HG02870 (cell line): ENCODE data around the gene KIF26B.

ENCODE experiments used
- ATAC-seq: cut with Tn5 transposase; IDR thresholded peaks from one replicate; pipeline ENCODE4 v1.9.1; 2021; ENCODE audit warnings: mild to moderate bottlenecking, moderate library complexity; ENCODE audit not compliant: unreplicated experiment

KIF26B gene

DNA sequence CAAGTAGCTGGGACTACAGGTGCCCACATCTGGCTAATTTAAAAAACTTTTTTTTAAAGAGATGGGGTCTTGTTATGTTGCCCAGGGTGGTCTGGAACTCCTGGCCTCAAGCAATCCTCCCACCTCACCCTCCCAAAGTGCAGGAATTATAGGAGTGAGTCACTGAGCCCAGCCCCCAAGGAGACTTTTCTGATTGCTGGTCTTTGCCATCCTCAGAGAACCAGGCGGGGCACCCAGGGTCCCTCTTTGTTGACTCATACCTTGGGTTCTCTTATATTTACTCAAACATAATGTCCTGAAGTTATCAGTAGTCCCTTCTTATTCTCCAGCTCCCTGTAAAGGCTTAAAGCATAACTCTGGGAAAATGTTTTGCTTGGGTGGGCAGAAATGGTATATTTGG, 51.1 kb downstream of the KIF26B start:
- ATAC-seq: no peak

DNA sequence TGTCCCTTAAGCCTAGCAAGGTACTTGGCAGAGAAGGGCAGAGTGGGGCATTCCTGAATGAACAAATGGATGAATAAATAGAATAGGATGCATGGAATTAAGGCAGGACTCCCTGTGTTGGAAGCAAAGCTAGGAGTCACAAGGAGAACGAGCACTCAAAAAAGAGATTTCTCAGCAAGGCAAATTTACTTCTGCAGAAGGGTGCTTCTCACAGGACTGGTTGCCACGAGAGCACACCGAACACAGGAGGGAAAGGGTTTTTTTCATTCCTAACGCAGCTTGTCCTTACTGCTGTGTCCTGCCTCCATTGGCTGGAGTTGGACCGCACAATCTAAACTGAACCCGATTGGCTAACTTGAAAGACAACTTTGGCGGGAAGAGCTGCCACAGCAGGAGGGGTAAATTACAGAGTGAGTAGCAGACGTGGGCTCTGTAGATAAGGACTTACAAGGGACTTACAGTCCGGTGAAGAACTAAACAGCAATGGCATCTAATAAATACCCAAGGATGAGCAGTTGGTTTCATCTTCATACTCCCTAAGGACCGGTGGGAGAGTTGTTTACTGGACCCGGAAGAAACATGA, 52.4 kb downstream of the KIF26B start:
- no peak for ATAC-seq

DNA sequence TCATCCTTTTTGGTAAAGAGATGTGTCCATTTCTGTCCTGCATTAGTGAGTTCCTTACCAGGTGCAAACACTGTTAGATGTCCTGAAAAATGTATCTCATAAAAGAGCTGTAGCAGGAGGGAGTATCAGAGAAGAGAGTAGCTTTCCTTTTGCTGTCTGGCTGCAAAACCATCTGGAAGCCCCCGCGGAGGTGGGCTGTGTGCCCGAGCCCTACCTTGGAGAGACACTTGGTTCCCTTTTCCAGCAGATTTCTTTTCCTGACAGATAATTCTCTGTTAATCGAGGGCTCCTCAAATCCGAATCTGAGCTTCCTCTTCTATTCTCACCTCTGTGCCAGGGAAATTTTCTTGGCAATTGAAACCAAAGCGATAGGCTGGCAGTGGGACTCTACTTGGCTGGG, 53.0 kb downstream of the KIF26B start:
- ATAC-seq: no peak

DNA sequence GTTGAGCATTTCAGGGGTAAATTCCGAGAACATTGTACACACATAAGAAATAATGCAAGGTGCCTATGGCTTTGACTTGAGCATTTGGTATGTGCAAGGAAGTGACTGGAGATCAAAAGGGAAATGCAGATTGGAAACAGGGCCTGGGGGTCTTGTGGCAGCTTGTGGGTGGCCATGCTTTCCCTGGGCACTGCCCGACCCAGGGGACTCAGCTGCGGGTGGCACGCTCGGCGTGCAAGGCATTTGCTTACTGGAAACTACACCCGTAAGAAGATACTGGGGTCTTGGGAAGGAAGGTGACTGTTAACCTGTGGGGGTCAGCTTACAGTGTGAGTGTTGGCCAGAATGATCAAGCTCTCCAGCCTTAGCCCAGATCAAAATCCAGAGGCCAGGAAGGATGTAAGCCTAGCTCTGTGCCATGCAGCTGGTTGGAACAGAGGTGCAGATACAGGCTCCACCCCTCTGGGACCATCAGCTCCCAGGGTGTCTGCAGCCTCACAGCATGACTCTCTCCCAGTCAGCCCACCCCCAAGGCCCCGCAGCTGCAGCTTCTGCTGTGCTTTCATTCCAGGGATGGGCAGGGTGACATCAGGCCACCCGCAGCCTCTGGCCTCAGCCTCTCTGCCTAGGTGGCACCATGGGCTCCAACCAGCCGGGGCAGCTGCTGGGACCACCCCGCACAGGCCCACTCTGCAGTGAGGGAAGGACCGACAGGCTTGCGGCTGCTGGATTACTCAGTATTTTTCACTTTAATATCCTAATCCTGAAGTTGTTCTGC, 55.1 kb downstream of the KIF26B start:
- ATAC-seq: no peak

DNA sequence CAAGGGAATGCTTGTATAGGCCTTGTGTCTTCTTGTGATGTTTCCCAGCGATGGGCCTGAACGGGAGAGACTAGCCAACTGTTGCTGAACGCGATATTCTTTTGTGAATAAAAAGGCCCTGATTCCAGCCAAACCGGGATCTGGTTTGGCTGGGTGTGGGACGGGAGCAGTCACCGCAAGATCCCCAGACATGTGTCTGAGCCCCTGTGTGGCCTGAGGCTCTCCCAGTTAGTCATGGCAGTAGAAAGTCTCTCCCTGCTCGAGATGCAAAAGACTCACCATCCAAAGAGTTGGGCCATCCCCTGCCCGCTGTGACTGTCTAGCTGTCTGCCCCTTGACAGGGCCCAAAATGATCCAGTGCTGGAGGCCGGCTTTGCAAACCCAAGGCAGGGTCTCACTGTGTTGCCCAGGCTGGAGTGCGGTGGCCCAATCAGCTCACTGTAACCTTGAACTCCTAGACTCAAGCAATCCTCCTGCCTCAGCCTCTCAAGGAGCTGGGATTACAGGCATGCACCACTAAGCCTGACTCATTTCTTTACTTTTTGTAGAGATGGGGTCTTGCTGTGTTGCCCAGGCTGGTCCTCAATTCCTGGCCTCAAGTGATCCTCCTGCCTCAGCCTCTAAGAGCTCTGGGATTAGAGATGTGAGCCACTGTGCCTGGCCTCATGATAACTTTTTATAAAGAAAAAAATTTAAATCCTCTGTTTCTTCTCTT, 56.4 kb downstream of the KIF26B start:
- ATAC-seq: no peak

DNA sequence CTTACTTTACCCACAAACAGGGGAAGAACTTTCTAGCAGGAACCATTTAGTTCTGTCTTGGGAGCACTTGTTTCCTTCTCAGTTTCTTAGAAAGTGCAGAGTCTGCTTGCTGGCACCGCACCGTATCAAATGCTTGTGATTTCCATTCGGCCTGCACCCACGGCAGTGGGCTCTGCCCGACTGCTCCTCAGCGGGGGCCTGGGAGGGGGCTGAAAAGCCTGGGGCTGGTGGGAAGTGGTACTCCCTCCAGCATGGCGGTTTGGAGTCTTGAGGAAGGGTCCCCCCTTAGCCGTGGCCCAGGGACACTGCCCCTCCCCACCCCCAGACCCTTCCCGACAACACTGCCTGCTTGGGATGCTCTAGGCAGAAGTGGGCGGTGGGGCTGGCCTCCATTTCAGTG, 57.0 kb downstream of the KIF26B start:
- ATAC-seq: no peak

DNA sequence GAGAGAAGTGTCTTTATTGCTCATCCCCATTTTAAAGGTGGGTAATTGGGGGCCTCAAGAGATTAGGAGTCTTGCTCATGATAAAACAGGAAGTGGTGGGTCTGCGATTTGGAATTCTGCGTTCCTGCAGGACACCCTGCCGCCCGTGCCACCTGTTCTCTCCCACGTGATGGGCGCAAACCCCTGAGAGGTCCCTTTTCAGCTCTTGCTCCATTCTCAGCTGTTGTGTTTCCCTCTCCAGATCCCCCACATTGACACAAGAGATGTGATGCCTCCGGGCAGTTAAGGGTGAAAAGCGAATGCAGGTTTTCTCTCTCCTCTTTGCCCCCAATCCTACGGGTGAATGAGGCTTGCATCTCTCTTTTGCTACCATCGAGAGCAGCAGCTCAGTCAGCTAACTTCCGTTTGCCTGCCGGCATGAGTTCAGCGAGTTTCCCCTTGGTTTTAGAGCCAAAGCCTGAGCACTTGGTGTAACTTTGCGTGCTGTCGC, 57.5 kb downstream of the KIF26B start:
- ATAC-seq: no peak

DNA sequence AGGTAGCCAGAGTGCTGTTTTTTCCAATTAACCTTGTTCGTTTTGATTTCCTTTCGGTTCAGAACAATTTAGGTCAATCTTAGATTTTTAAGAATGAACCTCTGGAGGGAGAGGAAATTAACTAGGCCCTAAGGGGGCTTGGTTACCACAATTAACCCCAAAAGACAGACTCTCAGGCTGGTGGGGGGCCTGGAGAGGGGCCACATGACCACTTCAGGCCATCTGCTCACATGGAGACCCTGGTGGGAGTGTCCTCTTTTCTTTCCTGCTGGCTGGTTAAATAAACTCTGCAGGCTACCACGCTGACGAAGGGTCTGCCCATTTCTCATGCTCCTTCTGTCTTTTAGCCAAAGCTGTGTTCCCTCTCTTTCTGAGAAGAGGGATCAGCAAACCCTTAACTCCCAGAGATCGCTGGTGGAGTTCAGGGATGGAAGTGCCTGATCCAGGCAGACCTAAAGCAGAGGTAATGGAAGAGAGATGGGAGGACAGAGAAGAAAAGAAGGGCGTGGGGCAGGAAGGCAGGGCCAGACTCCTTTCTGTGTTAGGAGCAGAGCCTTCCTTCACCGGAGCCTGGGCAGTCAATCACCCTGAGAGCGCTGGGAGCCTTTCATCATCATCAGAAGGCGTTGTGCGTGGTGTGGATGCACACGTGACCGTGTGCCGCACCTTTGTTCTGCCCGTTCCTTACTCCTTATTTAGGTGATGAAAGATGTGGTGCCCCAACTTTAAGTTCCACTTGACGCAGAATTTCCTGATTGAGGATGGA, 58.5 kb downstream of the KIF26B start:
- no peak for ATAC-seq

DNA sequence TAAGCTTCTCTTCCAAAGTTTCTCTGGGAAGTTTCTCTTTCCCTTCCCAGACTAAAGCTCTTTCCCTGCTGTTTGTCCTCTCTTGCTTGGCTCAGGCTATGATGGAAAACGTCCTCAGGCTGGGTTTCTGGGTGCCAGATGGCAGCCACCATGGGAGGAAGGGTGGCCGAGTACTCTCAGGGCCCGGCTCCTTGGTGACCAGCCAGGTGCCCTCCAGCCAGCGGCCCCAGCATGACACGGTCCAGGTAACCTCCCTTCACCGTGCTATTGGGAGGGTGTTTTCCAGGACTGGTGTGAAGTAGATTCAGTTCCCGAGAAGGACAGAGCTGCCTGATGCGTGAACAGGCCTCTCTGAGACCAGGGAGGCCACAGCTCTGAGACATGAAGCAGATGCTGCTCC, 60.3 kb downstream of the KIF26B start:
- no peak for ATAC-seq

DNA sequence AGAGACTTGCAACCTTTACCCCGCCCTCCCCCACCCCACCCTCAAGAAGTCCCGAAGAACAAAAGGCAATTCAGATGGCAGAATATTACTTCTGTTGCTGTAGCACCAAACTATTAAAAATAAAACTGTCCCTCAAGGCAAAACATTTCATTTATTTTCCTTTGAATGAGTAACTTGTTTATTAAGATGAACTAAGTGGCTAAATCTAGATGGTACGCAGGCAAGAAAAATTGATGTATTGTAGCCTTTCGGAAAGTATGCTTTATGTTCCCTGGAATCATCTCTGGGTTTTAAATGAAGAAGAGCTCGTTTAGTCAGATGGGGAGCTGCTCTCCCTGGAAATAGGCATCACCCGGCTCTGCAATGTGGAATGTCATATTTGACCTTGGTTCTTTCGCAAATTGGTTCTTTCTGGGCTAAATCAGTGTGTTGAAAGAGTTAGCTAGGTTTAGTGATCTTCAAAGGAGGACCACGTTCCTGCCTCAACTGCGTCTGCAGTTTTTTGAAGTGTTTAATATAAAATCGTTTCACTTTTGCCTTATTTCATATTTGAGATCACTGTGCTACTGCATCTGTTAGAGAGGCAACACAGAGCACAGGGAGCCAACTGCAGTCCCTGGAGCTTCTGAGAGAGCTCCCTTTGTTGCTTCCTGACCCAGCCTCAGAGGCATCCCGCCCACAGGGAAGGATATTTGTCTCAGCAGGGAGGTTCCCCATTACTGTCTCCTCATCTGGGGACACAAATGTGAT, 61.8 kb downstream of the KIF26B start:
- no peak for ATAC-seq

DNA sequence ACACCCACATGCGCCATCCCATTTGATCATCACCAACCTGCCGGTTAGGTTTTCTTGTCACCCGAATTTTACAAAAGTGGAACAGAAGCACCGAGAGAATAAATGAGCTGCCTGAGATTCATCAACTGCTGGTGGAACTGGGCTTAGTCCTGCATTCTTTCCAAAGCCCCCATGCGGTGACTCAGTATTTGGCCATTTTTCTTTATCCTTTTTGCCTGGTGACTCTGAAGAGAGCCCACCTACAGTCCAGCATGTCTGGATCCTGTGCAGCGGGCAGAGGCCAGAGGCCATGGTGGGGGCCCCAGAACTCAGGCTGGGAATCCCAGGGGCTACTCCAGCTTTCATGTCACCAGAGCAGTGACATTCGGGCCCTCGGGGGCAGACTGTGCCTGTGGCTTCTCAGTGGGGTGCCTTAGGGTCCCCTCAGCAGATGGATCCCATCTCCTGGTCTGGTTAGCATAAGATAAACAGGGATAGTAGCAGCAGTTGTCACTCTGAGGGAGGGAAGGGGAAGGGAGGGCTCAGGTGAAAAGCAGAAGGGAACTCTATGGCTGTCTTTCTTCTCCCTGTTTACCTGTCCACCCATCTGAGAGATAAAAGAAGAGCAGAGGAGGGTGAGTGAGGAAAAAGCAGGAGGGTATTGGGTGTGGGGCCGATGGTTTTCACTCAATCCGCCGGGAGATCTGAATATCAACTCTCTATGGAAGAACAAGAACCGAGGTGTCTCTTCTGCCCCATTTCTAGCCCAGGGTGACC, 63.2 kb downstream of the KIF26B start:
- ATAC-seq: no peak

DNA sequence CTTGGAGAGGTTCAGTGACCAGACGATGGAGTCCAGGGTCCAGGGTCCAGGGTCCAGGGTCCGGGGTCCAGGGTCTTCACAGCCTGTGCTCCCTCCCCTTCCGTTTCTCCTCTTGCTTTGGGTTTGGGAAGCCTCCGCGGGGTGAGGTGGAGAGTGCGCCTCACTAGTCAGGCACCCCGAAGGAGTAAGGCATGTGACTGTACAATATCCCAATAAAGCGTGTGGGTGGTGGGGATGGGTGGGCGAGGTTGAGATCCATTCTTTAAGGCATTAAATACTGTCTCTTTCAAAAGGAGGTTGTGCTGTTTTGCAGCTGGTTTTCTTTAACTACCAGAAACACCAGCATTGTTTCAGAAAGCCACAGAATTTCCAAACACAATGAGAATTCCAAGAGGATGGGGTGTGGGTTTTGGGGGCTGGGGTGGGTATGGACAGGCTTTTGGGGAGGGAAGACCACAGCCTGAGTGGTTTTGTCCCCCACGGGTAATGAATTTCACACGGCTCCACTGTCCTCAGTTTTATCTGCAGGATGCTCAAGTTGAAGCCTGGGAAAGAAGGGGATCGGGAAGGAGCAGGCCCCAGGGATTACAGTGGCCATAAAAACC, 65.7 kb downstream of the KIF26B start:
- ATAC-seq: no peak

DNA sequence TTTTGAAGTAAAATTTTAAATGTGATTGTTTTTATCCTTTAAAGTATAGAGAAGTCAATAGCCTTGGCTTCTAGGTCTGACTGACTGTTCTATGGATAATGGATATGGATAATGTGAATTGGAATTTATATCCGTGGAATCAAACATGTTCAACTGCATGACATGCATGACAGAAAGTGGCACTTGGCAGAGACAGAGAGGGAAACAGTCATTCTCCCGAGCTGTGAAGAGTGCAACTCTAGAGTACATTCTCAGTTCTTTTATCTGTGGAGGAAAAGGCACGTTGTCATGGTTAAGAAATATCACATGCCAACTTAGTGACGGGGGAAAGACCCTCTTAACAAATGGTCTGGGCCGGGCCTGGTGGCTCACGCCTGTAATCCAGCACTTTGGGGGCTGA, 67.0 kb downstream of the KIF26B start:
- no peak for ATAC-seq

DNA sequence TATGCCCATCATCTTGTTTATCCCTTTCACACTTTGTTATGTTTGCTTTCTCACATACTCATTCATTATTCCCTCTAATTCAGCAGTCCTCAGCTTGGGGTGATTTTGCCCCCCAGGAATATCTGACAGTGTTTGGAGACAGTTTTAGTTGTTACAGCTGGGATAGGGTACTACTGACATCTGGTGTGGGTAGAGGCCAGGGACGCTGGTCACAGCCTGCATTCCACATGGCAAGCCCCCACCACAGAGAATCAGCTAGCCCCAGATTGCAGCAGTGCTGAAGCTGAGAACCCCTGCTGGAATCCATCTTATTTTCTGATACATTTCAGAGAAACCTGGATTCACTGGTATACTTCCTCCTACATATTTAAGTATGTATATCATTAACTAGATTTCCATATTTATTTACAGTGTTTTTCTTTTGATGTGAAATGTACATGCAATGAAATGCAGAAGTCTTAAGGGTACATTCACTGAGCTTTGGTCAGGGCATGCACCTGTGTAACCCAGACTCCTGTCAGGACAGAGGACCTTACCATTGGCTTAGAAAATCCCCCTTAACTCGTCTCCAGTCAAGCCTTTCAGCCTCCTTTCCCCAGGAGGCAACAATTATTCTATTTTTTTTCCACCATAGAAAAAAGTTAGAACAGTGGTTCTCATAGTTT, 68.3 kb downstream of the KIF26B start:
- no peak for ATAC-seq

DNA sequence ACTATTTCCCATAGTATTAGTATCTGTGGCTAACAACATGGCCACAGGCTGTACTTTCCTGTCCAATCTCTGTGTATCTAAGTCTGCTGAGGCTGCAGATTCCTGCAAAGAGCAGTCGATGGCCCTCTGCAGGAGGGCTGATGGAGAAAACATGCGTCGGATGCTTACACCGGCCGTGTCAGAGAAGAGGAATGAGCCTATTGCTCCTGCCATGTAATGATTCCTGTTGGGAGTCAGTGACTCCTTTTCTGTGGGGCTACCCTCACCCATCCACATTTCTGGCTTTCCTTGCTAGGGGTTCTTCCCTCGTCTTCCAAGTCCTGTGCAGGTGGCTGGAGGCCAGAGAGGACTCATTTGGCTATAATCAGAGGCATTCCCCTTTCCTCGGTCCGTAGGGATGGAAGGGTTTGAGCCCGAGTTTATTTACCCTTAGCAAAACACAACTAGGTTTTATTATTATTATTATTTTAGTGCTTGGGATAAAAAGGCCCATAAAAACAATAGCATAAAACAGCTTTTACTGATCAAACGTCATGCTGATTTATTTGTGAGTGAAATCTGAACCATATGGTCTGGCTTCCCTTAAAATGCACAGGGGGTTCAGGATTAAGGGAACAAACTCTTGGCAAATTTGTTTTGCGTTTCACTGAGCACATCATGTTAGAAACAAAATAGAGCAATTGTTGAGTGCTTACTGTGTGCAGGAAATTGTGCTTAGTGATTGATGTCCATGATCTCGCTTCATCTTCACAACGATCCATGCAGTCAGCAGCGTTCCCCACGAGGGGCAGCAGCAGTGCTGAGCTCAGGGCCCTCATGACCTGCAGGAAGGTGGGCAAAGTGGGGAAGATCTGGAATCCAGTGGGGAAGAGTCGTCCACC, 70.8 kb downstream of the KIF26B start:
- no peak for ATAC-seq

DNA sequence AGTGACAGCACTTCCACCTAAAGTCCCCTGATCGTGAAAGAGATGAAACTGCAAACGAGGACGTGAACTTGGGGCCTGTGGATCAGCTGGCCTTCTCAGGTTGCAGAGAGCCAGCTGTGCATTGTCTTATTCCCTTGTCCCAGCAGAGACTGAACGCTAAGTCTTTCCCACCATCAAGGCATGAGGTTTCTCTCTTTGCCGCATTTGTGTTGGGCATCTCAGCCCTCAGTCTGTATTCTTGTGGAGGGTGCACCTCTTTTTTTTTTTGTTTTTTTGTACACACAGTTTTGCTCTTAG, 71.4 kb downstream of the KIF26B start:
- no peak for ATAC-seq

DNA sequence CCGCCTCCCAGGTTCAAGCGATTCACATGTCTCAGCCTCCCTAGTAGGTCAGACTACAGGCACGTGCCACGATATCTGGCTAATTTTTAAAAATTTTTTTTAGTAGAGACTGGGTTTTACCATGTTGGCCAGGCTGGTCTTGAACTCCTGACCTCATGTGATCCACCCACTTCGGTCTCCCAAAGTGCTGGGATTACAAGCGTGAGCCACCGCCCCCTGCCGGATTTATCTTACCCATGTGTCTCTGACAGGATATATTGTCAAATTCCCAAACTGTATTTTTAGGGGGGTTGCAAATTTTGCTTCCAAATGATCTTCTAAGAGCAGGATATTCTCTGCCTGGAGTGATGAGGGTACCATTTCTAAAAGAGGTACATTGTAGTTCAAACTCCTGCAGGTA, 74.3 kb downstream of the KIF26B start:
- ATAC-seq: no peak

DNA sequence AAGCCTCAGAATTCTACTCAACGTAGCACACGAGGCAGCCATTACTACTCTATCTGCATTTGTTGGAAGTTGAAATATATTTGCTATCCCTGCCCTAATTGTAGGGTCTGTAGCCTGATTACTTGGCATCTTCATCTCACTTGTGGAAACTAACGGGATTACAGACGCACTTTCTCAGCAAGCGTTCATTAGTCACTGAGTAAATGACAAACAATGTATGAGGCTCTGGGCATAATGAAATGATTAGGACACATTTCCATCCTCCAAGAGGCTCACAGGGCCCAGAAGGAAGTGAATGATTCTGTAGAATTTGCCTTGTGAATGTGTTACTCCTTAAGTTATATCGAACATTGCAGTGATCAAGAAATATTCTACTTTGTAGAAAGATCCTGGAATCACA, 78.1 kb downstream of the KIF26B start:
- ATAC-seq: no peak
